Liver (tissue), 9 donors: ENCODE measurements around the gene MYMK. TPM values are rescaled to one million over a fixed set of nuclear protein-coding genes. Genes with fewer than 3 reads are reported as not detected.

Experiments used
- DNase-seq: peaks from one replicate; pipeline ENCODE4 v3.0.0-alpha.2; 2017; ENCODE audit warnings: low spot score
- H3K27ac ChIP-seq, 2 donors: one replicate each; pipeline ENCODE4 v1.7.0; 2013; ENCODE audit warnings: inconsistent platforms in 2 of 2, low read length in 2 of 2, control low read depth in 1 of 2, low read depth in 1 of 2, mild to moderate bottlenecking in 1 of 2
- H3K27me3 ChIP-seq, 4 donors: one replicate each; pipeline versions ENCODE4 v1.6.1 to v1.7.0; 2013; ENCODE audit warnings: low read length in 3 of 4, inconsistent platforms in 1 of 4, mild to moderate bottlenecking in 1 of 4, moderate library complexity in 1 of 4; ENCODE audit not compliant: control insufficient read depth in 4 of 4, insufficient read depth in 4 of 4
- H3K36me3 ChIP-seq, 4 donors: one replicate each; pipeline versions ENCODE4 v1.6.1 to v1.7.0; 2013; ENCODE audit warnings: low read length in 3 of 4, mild to moderate bottlenecking in 3 of 4, low read depth in 1 of 4, moderate library complexity in 1 of 4; ENCODE audit not compliant: control insufficient read depth in 4 of 4, insufficient read depth in 3 of 4
- H3K4me1 ChIP-seq, 4 donors: one replicate each; pipeline versions ENCODE4 v1.6.1 to v1.7.0; 2013; ENCODE audit warnings: low read length in 3 of 4, mild to moderate bottlenecking in 3 of 4, moderate library complexity in 1 of 4; ENCODE audit not compliant: control insufficient read depth in 4 of 4, insufficient read depth in 4 of 4
- H3K4me3 ChIP-seq, 3 donors: one replicate each; pipeline versions ENCODE4 v1.6.1 to v1.7.0; 2013; ENCODE audit warnings: low read length in 3 of 3, control low read depth in 1 of 3, low read depth in 1 of 3, mild to moderate bottlenecking in 1 of 3
- H3K9ac ChIP-seq, 2 donors: one replicate each; pipeline ENCODE4 v1.7.0; 2013; ENCODE audit warnings: low read length in 2 of 2, mild to moderate bottlenecking in 2 of 2, moderate library complexity in 2 of 2, control low read depth in 1 of 2, low read depth in 1 of 2
- H3K9me3 ChIP-seq, 4 donors: one replicate each; pipeline versions ENCODE4 v1.6.1 to v1.7.0; 2013; ENCODE audit warnings: low read length in 3 of 4; ENCODE audit not compliant: control insufficient read depth in 4 of 4
- ATF3 ChIP-seq: IDR thresholded peaks from 2 replicates; pipeline ENCODE4 v1.6.1; 2016; ENCODE audit warnings: antibody characterized with exemption
- CTCF ChIP-seq: fragments of 150-350 bp; IDR thresholded peaks from 2 replicates; pipeline ENCODE4 v1.5.1; 2017; ENCODE audit warnings: improper control_type of control experiment, low read depth, low read length; ENCODE audit not compliant: missing input control
- EGR1 ChIP-seq, 2 donors: IDR thresholded peaks; 2 replicates each; pipeline ENCODE4 v1.6.1; 2016 to 2018; ENCODE audit warnings: antibody characterized with exemption in 2 of 2, low read depth in 2 of 2
- FOXA2 ChIP-seq: IDR thresholded peaks from 2 replicates; pipeline ENCODE4 v1.6.1; 2016; ENCODE audit warnings: antibody characterized with exemption
- GABPA ChIP-seq, 2 donors: IDR thresholded peaks in 1 of 2; conservative IDR thresholded peaks in 1 of 2; 2 replicates each; pipeline ENCODE4 v1.6.1; 2016; ENCODE audit warnings: antibody characterized with exemption in 2 of 2, mild to moderate bottlenecking in 1 of 2, moderate library complexity in 1 of 2
- HNF4A ChIP-seq, 2 donors: conservative IDR thresholded peaks; 2 replicates each; pipeline ENCODE4 v1.6.1; 2016; ENCODE audit warnings: antibody characterized with exemption in 2 of 2, mild to moderate bottlenecking in 2 of 2
- HNF4G ChIP-seq: IDR thresholded peaks from 2 replicates; pipeline ENCODE4 v1.6.1; 2016; ENCODE audit warnings: antibody characterized with exemption
- JUND ChIP-seq, 2 donors: IDR thresholded peaks; 2 replicates each; pipeline ENCODE4 v1.6.1; 2016; ENCODE audit warnings: antibody characterized with exemption in 2 of 2
- MAX ChIP-seq: IDR thresholded peaks from 2 replicates; pipeline ENCODE4 v1.6.1; 2016; ENCODE audit warnings: antibody characterized with exemption
- NR2F2 ChIP-seq: IDR thresholded peaks from 2 replicates; pipeline ENCODE4 v1.6.1; 2016; ENCODE audit warnings: antibody characterized with exemption
- RAD21 ChIP-seq, 2 donors: IDR thresholded peaks; 2 replicates each; pipeline ENCODE4 v1.6.1; 2016; ENCODE audit warnings: antibody characterized with exemption in 2 of 2, mild to moderate bottlenecking in 2 of 2
- REST ChIP-seq: IDR thresholded peaks from 2 replicates; pipeline ENCODE4 v1.6.1; 2016; ENCODE audit warnings: antibody characterized with exemption, mild to moderate bottlenecking
- RXRA ChIP-seq, 2 donors: IDR thresholded peaks; 2 replicates each; pipeline ENCODE4 v1.6.1; 2017 to 2018; ENCODE audit warnings: antibody characterized with exemption in 2 of 2, mild to moderate bottlenecking in 1 of 2
- SP1 ChIP-seq: IDR thresholded peaks from 2 replicates; pipeline ENCODE4 v1.6.1; 2018; ENCODE audit warnings: antibody characterized with exemption, mild to moderate bottlenecking
- TAF1 ChIP-seq: conservative IDR thresholded peaks from 2 replicates; pipeline ENCODE4 v1.6.1; 2016; ENCODE audit warnings: antibody characterized with exemption, mild to moderate bottlenecking
- YY1 ChIP-seq: IDR thresholded peaks from 2 replicates; pipeline ENCODE4 v1.6.1; 2016; ENCODE audit warnings: antibody characterized with exemption, mild to moderate bottlenecking
- ZBTB33 ChIP-seq: IDR thresholded peaks from 2 replicates; pipeline ENCODE4 v1.6.1; 2016; ENCODE audit warnings: antibody characterized with exemption
- WGBS: extraction: QIAGEN DNeasy Blood & Tissue Kit; methylation state at CpG from one replicate; pipeline ENCODE4 v1.1.7; 2013; 5-methylcytosine and 5-hydroxymethylcytosine counted together
- polyA plus RNA-seq, 2 donors: library from polyadenylated mRNA; stranded (reverse) in 1 of 2; unstranded in 1 of 2; fragments of 200-250 nt in 1 of 2; fragments of >200 nt in 1 of 2; fragmentation: Nextera tagmentation in 1 of 2; extraction: Ambion mirVana in 1 of 2; gene quantifications; one replicate each; pipeline versions ENCODE4 v1.2.1 to v1.2.3, GENCODE V29; 2013 to 2015
- total RNA-seq, 2 donors: library from RNA; depleted of rRNA; stranded (reverse); fragments of >200 nt; gene quantifications; one replicate each; pipeline ENCODE4 v1.2.3, GENCODE V29; 2014
- donor health status: healthy.
- donor health status: healthy.
- donor health status: healthy.
- donor health status: healthy.
- donor health status: healthy.

The MYMK gene
- total and polyA plus RNA-seq, 4 donors: not detected

GRCh38 chr9:133523106-133523505, 1.7 kb downstream of the MYMK start (continued):
- TF ChIP-seq GABPA (IDR thresholded peaks at IDR 0.05 in 1 of 2, conservative IDR thresholded peaks at IDR 0.05 in 1 of 2) (no peak), CTCF (no peak), SP1 (no peak), YY1 (no peak)

- Histone ChIP-seq H3K4me1 (peaks cover 12 to 53% (median 31%) of the 10 kb centered on the region in 4 donors), H3K36me3 (no peaks in the 10 kb centered on the region), H3K9ac (no peak overlapping the region), H3K9me3 (no peaks in the 10 kb centered on the region), H3K4me3 (no peak overlapping the region), H3K27ac (peak overlapping the region; percentile 95 to 96), H3K27me3 (no peaks in the 10 kb centered on the region)
- no peak for TF ChIP-seq ZBTB33
- no peak for TF ChIP-seq FOXA2
- TF ChIP-seq SP1: no peak
- no peak for TF ChIP-seq ATF3
- TF ChIP-seq EGR1 (IDR thresholded peaks at IDR 0.05; ENCODE audit: low read depth in 2 of 2): no peak
- no peak for TF ChIP-seq GABPA (IDR thresholded peaks at IDR 0.05 in 1 of 2, conservative IDR thresholded peaks at IDR 0.05 in 1 of 2)
- no peak for TF ChIP-seq HNF4G
- no peak for TF ChIP-seq JUND (IDR thresholded peaks at IDR 0.05)
- TF ChIP-seq NR2F2: no peak
- TF ChIP-seq MAX: no peak
- no peak for TF ChIP-seq RAD21 (IDR thresholded peaks at IDR 0.05)
- peak; percentile 70 for DNase-seq
- WGBS: 82% methylated on average over 14 of the region's 14 CpGs
Measured at GRCh38 chr9:133522073-133522910, 2.5 kb downstream of the MYMK start.

- no peaks in the 10 kb centered on the region for H3K36me3 ChIP-seq
- H3K27me3 ChIP-seq: no peaks in the 10 kb centered on the region
- H3K9me3 ChIP-seq: no peaks in the 10 kb centered on the region
- H3K9ac ChIP-seq: peak overlapping the region; percentile 73 to 95
- TF ChIP-seq FOXA2 (peak; percentile 36), REST (peak; percentile 83), SP1 (peak; percentile 93), HNF4A (conservative IDR thresholded peaks at IDR 0.05) (peak; percentile 87 to 92), TAF1 (no peak), EGR1 (IDR thresholded peaks at IDR 0.05; ENCODE audit: low read depth in 2 of 2) (peak in 1 of 2 donors; percentile 26), GABPA (IDR thresholded peaks at IDR 0.05 in 1 of 2, conservative IDR thresholded peaks at IDR 0.05 in 1 of 2) (no peak), RXRA (IDR thresholded peaks at IDR 0.05) (peak; percentile 54 to 90)
- H3K27ac ChIP-seq: peak overlapping the region; percentile 95 to 96
- WGBS: 53% methylated on average over 21 of the region's 21 CpGs
- H3K4me1 ChIP-seq: peaks cover 12 to 44% (median 27%) of the 10 kb centered on the region in 4 donors
- peak; percentile 51 for DNase-seq
- H3K4me3 ChIP-seq: no peak overlapping the region
Measured at GRCh38 chr9:133521122-133522072, 3.4 kb downstream of the MYMK start.
